GM20000 (cell line): ENCODE results near the gene GNAQ.

Experiments used
- DNase-seq: peaks from one replicate; pipeline ENCODE4 v3.0.0; 2012; ENCODE audit warnings: low spot score
- TF ChIP-seq, protein P1 (sequence below): IDR thresholded peaks from 2 replicates; pipeline ENCODE4 v1.5.1; 2012; ENCODE audit warnings: mild to moderate bottlenecking, control low read depth; ENCODE audit errors: extremely low read depth, missing control alignments

GNAQ gene

DNA sequence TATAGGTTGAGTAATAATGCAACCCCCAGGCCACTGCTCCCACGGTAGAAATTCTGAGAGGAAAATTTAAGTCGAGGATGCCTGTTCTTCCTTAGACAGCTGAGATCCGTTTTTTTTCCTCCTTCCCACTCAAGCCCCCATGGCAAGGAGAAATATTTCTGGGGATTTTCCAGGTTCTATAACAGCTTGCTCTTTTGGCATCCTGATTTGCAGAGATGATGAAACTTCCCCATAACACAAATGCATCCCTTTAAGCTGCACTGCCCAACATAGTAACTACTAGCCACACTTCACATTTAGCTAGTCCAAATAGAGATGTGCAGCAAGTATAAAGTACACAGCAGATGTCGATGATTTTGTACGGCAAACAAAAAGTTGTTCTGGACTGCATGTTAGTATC is 351.0 kb downstream of the GNAQ start:
- TF ChIP-seq, protein P1, sequence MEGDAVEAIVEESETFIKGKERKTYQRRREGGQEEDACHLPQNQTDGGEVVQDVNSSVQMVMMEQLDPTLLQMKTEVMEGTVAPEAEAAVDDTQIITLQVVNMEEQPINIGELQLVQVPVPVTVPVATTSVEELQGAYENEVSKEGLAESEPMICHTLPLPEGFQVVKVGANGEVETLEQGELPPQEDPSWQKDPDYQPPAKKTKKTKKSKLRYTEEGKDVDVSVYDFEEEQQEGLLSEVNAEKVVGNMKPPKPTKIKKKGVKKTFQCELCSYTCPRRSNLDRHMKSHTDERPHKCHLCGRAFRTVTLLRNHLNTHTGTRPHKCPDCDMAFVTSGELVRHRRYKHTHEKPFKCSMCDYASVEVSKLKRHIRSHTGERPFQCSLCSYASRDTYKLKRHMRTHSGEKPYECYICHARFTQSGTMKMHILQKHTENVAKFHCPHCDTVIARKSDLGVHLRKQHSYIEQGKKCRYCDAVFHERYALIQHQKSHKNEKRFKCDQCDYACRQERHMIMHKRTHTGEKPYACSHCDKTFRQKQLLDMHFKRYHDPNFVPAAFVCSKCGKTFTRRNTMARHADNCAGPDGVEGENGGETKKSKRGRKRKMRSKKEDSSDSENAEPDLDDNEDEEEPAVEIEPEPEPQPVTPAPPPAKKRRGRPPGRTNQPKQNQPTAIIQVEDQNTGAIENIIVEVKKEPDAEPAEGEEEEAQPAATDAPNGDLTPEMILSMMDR: no peak
- no peak for DNase-seq

DNA sequence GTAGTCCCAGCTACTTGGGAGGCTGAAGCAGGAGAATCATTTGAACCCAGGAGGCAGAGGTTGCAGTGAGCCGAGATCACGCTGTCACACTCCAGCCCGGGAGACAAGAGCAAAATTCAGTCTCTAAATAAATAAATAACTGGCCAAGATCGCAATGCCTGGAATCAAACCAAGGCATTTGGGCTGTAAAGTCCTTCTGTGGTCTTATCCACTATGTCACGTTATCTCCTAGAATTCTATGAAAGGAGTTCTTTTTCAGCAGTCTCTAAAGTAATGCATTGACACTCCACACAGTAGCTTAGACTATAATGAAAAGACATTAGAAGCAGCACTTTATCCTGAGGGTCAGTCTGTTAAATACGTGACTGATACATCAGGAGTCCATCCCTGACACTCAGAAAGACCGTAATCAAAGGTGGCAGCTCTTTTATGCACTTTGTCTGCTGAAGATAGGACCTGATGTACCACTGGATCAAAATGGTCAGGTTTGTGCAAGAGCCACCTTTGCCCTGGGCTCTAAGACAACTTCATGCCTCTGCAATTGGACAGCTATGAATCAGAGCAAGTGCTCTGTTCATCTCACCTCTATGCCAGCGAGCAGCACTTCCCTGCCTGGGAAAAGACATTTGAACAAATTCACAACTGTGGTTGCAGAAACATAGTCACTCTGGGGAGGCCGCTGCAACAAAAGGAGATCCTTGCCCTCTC is 351.8 kb downstream of the GNAQ start:
- no peak for DNase-seq
- TF ChIP-seq, protein P1: no peak

DNA sequence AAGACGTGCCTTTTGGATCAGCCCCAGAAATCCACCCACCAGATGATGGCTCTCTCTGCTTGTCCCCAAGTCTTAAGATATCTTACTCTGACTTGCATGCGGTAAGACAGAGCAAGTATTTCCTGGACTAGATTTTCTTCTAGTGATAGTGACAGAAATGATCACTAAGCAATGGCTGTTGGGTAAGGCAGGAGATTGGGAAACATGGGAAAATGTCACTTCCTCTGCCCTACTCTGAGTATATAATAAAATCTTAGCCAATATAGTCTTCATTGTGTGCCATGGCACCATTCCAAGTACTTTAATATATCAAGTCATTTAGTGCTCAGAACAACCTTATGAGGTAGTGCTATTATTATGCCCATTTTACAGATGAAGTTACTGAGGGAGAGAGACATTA is 352.5 kb downstream of the GNAQ start:
- no peak for DNase-seq
- TF ChIP-seq, protein P1: no peak

DNA sequence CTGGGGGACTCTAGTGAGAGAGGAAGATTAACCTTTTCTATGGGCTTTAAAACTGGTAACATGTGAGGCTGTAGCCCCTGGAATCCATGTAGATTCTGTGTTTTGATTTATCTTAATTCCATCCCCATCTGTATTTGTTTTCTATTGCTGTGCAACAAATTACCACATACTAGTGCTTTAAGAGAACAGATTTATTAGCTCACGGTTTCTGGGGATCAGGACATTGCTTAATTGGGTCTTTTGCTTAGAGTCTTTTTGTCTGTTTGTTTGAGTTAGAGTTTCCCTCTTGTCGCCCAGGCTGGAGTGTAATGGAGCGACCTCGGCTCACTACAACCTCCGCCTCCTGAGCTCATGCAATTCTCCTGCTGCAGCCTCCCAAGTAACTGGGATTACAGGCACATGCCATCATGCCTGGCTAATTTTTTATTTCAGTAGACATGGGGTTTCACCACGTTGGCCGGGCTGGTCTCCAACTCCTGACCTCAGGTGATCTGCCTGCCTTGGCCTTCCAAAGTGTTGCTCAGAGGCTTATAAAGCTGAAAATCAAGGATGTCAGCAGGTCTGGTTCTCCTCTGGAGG is 353.6 kb downstream of the GNAQ start:
- TF ChIP-seq, protein P1: no peak
- no peak for DNase-seq

- no peak for DNase-seq
- TF ChIP-seq, protein P1: no peak
These were observed 354.2 kb downstream of the GNAQ start for GRCh38 chr9:77677397-77677796.

DNA sequence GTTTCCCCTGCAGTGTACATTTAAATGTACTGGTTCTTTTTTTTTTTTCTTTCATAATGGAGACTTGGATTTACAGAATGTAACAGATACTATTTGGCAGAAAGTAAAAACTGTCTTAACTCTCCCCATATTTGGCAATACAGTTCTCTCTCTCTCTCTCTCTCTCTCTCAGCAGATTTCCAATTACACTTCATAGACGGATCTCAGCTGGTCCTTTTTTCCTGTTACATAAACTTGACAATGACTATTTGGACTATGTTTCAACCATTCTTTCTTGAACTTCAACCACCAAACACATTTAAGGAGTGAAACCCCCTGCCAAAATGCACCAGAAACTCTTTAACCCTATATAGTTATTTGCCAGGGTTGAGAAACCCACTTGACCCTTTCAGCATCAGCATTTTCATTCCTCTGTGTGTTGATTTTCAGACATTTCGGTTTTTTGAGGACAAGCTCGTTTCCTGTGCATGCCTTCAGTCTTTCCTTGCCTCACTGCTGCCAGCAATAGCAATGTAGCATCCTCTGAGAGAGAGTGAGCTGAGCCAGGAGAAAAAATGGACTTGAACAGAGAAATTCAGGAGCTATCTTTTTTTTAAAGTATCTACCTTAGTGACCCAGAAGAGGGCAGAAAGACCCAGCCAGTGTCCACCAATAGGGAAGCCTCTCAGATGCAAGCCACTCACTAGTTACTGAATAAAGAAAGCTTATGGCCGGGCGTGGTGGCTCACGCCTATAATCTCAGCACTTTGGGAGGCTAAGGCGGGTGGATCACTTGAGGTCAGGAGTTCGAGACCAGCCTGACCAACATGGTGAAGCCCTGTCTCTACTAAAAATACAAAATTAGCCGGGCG is 357.4 kb downstream of the GNAQ start:
- TF ChIP-seq, protein P1: no peak
- no peak for DNase-seq

GRCh38 chr9:77672183-77672582 is 359.4 kb downstream of the GNAQ start:
- DNase-seq: no peak
- TF ChIP-seq, protein P1: no peak
